Measurements from ENCODE around the gene MAD2L1. TPM values are rescaled to one million over a fixed set of nuclear protein-coding genes. Genes with fewer than 3 reads are reported as not detected.

Gene MAD2L1
- total RNA-seq, 1 donor from 2014 or later: 3.4 TPM

DNA sequence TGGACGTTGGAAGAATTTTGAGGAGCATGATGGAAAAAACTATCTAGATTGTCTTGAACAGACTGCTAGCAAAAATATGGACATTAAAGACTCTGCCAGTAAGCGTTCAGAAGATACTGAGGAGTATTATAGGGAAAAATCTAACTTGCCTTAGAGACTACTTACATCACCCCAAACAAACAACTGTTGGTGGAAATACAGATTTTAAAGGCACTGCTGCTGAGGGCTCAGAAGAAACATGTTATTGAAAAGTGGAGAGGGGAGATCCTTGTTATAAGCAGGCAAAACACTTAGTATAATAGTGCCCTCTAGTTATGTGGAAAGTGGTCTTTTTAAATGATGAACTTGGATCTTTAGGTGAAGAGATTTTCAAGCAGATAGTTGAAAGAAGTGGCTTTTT, 29.2 kb downstream of the MAD2L1 start:
- ChIA-PET CTCF (no interaction called here), POLR2A (no interaction called here)
- peaks cover 17% of the 10 kb centered on the region for H3K27me3 Mint-ChIP-seq
- ATAC-seq (ENCODE audit: low read depth) (no peak), DNase-seq (no peak)
- no peak overlapping the region for H3K4me3 Mint-ChIP-seq
- no peaks in the 10 kb centered on the region for H3K36me3 Mint-ChIP-seq (ENCODE audit: low read depth)
- intact Hi-C loops (cut with micrococcal nuclease): no loop called here
- TF ChIP-seq, protein P1, sequence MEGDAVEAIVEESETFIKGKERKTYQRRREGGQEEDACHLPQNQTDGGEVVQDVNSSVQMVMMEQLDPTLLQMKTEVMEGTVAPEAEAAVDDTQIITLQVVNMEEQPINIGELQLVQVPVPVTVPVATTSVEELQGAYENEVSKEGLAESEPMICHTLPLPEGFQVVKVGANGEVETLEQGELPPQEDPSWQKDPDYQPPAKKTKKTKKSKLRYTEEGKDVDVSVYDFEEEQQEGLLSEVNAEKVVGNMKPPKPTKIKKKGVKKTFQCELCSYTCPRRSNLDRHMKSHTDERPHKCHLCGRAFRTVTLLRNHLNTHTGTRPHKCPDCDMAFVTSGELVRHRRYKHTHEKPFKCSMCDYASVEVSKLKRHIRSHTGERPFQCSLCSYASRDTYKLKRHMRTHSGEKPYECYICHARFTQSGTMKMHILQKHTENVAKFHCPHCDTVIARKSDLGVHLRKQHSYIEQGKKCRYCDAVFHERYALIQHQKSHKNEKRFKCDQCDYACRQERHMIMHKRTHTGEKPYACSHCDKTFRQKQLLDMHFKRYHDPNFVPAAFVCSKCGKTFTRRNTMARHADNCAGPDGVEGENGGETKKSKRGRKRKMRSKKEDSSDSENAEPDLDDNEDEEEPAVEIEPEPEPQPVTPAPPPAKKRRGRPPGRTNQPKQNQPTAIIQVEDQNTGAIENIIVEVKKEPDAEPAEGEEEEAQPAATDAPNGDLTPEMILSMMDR (IDR thresholded peaks at IDR 0.05): no peak
- no peaks in the 10 kb centered on the region for H3K4me1 Mint-ChIP-seq
- no peak overlapping the region for H3K27ac Mint-ChIP-seq
- no peaks in the 10 kb centered on the region for H3K9me3 Mint-ChIP-seq

DNA sequence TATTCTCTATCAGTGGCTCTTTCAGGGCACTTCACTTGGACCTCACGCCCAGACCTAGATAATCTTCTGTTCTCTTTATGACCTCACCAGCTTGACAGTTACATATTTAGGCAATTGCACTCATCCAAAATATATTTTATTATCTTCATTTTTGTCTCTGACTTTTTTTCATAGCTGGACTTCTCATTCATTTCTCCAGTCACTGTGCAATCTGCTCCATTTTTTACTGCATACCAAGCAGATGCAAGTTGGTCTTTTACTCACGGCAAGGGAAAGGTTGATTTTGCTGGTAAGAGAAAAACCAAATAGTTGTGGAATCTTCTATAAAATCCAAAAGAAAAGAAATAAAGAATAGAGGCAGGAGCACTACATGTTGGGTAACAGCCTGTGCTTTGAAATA, 31.7 kb downstream of the MAD2L1 start:
- no peak overlapping the region for H3K27ac Mint-ChIP-seq
- H3K36me3 Mint-ChIP-seq (ENCODE audit: low read depth): no peaks in the 10 kb centered on the region
- CTCF ChIA-PET: no interaction called here
- no peak for ATAC-seq (ENCODE audit: low read depth)
- no peak overlapping the region for H3K4me3 Mint-ChIP-seq
- TF ChIP-seq, protein P1 (IDR thresholded peaks at IDR 0.05): no peak
- H3K9me3 Mint-ChIP-seq: no peaks in the 10 kb centered on the region
- peaks cover 23% of the 10 kb centered on the region for H3K27me3 Mint-ChIP-seq
- POLR2A ChIA-PET: no interaction called here
- DNase-seq: no peak
- intact Hi-C loops (cut with micrococcal nuclease): no loop called here
- H3K4me1 Mint-ChIP-seq: no peaks in the 10 kb centered on the region

DNA sequence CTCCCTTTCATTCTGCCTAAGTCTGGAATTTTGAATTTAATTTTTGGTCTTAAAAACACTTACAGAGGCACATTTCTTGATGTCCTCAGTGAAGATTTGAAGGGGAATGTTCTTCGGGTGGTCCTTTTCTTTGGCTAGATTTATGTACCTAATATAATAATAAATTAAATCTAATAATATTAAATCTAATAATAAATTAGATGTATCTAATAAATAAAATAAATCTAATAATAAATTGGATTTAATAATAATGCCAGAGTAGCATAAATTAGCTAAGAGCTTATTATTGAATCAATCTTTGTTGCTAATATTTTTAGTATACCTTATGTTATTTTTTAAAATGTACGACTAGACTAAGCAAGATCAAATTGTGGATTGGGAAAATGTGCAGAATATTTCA, 39.8 kb downstream of the MAD2L1 start:
- Mint-ChIP-seq H3K27ac (no peak overlapping the region), H3K4me3 (no peak overlapping the region), H3K4me1 (no peaks in the 10 kb centered on the region), H3K36me3 (ENCODE audit: low read depth) (no peaks in the 10 kb centered on the region), H3K9me3 (no peaks in the 10 kb centered on the region), H3K27me3 (peaks cover 8% of the 10 kb centered on the region)
- ATAC-seq (ENCODE audit: low read depth) (no peak), DNase-seq (no peak)
- CTCF ChIA-PET: no interaction called here
- TF ChIP-seq, protein P1 (IDR thresholded peaks at IDR 0.05): no peak
- intact Hi-C loops (cut with micrococcal nuclease): no loop called here
- POLR2A ChIA-PET: no interaction called here

DNA sequence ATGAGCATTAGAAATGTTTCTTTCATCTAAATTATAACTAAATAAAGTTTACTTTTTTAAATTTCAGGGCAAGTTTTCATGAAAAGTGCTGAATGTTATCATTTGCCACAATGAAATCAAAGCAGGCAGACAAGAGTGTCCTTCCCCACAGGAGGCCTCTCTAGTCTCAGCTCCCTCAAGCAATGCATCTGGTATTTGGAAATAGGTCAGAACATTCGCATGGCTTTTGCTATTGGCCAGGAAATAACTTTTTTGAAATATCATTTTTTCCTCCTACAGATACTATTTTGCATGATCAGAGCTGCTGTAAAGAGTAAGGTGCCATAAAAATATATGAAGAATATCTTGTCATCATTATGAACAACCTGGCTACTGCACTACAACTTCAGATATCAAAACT, 41.1 kb downstream of the MAD2L1 start:
- TF ChIP-seq, protein P1 (IDR thresholded peaks at IDR 0.05): no peak
- POLR2A ChIA-PET: no interaction called here
- H3K4me1 Mint-ChIP-seq: no peaks in the 10 kb centered on the region
- ATAC-seq (ENCODE audit: low read depth) (no peak), DNase-seq (no peak)
- peaks cover 4% of the 10 kb centered on the region for H3K27me3 Mint-ChIP-seq
- intact Hi-C loops (cut with micrococcal nuclease): no loop called here
- H3K36me3 Mint-ChIP-seq (ENCODE audit: low read depth): no peaks in the 10 kb centered on the region
- no peak overlapping the region for H3K4me3 Mint-ChIP-seq
- no peaks in the 10 kb centered on the region for H3K9me3 Mint-ChIP-seq
- CTCF ChIA-PET: no interaction called here
- no peak overlapping the region for H3K27ac Mint-ChIP-seq

DNA sequence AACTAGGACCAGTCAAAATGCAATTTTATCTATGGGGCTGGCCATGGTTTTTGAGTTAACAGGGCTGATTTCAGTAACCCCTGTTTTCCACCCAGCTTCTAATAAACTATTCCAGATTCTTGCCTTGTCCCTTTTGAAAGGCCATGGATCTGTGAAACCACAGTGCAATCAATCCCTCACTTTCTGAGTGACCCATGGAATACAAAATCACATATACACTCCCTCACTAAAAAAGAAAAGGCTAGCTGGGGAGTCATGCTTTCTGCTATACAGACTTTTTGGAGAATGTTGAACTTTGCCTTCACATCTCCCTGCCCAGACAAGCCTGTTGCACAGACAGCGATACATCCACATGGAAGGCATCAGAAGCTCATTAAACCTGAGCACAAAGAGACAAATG, 47.9 kb downstream of the MAD2L1 start:
- DNase-seq (no peak), ATAC-seq (ENCODE audit: low read depth) (no peak)
- Mint-ChIP-seq H3K27me3 (peaks cover 5% of the 10 kb centered on the region), H3K9me3 (no peaks in the 10 kb centered on the region), H3K4me3 (no peak overlapping the region), H3K4me1 (no peaks in the 10 kb centered on the region), H3K36me3 (ENCODE audit: low read depth) (no peaks in the 10 kb centered on the region), H3K27ac (no peak overlapping the region)
- ChIA-PET CTCF (no interaction called here), POLR2A (no interaction called here)
- intact Hi-C loops (cut with micrococcal nuclease): no loop called here
- TF ChIP-seq, protein P1 (IDR thresholded peaks at IDR 0.05): no peak

Measured in activated B cell treated with CpG ODN at 0.5 μM for 24 hours (primary cell).